HG02973 (cell line): ENCODE measurements around the gene PAPOLA.
"Not testable (repeated sequence)": the region's sequence is repeated elsewhere in the genome, so short reads cannot be mapped to it uniquely, and the experiment has no call there.

ENCODE experiments used
- ATAC-seq: cut with Tn5 transposase; IDR thresholded peaks from one replicate; pipeline ENCODE4 v1.9.1; 2021; ENCODE audit warnings: moderate library complexity; ENCODE audit not compliant: unreplicated experiment

The PAPOLA gene

GRCh38 chr14:96502621-96503305 is 581 bp downstream of the PAPOLA start:
- peak; percentile 35 for ATAC-seq

DNA sequence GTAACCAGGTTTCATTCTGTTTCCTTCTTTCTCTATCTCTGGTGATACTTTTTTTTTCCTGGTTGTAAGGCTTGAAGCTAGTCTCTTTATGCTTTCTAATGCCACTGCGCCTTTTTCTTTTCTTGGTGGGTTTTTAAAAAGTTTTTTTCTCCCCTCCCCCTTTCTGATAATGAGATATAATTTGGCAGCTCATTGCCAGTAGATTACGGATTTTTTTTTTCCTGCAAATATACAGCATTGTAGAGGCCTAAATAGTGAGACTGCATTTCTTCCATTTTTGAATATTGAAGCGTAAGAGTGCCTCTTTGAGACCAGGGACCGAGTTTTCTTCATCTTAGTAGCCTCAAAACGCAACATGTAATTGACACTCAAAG is 1.1 kb downstream of the PAPOLA start:
- ATAC-seq, result no peak

DNA sequence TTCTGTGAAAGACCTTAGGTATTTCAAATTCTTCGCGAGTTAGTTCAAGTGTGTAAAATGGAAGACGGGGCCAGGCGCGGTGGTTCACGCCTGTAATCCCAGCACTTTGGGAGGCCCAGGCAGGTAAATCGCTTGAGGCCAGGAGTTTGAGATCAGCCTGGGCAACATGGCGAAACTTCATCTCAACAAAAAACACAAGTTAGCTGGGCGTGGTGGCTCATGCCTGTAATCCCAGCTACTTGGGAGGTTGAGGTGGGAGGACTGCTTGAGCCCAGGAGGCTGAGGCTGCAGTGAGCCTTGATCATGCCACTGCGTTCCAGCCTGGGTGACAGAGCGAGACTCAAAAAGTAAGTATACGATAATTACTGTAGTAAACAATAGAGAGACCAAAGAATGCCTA is 2.2 kb downstream of the PAPOLA start:
- ATAC-seq, result not testable (repeated sequence)

- ATAC-seq, result no peak
Observed at GRCh38 chr14:96507723-96508122, 5.5 kb downstream of the PAPOLA start.

GRCh38 chr14:96508900-96509299 is 6.7 kb downstream of the PAPOLA start:
- ATAC-seq, result no peak

GRCh38 chr14:96509457-96510090 is 7.4 kb downstream of the PAPOLA start:
- no peak for ATAC-seq

GRCh38 chr14:96511146-96511545 is 9.0 kb downstream of the PAPOLA start:
- ATAC-seq, result no peak

DNA sequence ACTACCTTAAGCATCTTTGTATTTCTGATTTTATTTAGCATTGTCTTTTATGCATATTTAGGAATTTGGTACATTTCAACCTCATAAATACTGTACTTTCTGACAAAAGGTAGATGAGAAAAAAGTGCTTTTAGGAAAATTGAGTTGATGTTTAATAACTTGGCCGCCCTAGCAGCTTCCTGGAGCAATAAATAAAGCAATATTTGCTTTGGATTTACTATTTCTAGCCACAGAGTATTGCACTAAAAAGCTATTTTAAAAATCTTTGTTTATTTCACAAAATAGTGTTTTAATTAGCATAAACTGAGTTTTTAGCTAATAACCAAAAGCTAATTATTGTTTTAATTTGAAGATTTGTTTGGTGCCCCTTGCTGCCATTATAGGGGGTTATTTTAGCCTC is 9.5 kb downstream of the PAPOLA start:
- ATAC-seq, result no peak

DNA sequence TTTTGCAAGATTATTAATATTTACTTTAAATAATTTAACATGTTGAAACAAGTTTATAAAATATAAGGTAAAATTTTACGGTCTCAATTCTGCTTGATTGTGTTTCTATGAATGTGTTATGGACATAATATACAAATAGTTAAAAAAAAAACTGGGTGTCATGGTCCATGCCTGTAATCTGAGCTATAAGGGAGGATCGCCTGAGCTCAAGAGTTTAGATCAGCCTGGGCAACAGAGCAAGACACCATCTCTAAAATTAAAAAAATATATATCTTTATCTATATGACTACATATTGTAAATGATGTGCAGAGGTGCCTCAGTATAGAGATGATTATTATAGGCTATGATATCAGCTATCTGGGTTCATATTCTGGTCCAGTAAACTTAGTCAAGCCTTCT is 9.9 kb downstream of the PAPOLA start:
- no peak for ATAC-seq

DNA sequence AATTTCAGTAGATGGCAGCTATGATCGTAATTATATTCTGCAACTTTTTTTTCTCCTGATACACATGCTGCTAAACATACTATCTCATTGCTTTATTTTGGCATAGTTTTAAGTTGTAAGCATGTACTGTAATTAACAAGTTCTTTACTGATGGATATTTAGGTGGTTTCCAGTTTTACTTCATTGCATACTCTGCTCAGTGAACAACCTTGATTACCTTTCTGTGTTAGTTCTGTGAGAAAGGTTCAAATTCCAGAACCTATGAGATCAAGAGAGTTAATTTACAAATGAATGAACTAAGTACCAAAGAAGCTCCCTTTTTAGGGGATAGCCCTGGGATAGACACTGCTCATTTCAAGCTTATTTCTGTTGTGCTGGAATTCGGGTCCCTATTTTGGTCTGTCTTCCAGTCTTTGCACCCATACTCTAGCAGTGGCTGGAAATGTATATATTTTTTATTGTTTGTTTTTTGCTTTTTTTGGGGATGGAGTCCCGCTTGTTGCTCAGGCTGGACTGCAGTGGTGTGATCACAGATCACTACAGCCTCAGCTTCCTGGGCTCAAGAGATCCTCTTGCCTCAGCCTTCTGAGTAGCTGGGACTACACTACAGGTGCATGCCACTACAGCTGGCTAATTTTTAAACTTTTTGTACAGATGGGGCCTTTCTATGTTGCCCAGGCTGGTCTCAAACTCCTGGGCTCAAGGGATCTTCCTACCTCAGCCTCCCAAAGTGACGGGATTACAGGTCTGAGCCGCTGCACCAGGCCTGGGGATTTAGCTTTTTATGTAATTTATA is 10.6 kb downstream of the PAPOLA start:
- no peak for ATAC-seq

DNA sequence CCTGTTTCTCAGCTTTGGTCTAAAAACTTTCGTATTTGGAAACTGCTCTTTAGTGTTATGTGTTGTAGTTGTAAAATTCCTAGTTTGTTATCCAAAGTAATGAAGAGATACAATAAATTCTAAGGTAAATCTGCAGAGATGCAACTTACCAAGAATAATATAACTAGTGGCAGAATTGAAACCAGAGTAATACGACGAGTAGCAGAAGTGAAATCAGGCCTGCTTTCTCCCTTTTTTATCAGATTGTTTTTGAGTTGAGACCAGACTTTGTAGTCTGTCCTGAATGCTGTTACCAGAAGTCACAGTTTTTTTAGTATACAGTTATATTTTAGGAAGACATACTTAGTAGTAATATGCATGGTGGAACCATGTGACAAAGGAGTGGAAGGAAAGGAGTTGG is 12.5 kb downstream of the PAPOLA start:
- no peak for ATAC-seq

DNA sequence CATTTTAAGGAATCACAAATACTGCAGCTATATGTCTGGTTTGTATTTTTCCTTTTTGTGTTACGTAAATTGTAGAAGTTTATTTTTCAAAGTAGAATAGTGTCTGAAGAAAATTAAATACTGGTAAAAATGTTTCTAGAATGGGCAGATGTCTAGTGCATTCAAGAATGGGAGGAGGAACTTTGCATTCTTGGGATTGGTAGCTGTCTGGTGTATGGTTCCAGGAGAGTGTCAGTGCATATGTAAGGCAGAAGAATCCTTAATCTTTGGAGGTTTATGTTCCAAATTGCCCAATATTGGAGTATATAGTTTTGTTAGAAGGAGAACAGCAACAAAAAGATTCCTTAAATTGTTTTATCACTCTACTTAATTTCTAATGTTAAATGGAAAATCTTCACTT is 13.5 kb downstream of the PAPOLA start:
- ATAC-seq, result no peak

- ATAC-seq, result no peak
Observed at GRCh38 chr14:96516351-96516750, 14.2 kb downstream of the PAPOLA start.

DNA sequence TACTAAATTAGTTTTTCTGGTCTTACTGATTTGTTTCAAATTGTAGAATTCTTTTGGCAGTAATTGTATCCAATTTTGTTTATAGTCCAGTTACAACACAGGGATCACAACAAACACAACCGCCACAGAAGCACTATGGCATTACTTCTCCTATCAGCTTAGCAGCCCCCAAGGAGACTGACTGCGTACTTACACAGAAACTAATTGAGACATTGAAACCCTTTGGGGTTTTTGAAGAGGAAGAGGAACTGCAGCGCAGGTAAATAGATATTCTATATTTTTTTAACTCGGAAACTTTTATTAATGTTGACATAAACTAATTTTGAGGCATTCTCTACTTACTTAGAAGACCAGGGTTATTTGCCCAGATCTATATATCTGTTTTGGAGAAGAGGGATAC is 17.8 kb downstream of the PAPOLA start:
- peak; percentile 51 for ATAC-seq

DNA sequence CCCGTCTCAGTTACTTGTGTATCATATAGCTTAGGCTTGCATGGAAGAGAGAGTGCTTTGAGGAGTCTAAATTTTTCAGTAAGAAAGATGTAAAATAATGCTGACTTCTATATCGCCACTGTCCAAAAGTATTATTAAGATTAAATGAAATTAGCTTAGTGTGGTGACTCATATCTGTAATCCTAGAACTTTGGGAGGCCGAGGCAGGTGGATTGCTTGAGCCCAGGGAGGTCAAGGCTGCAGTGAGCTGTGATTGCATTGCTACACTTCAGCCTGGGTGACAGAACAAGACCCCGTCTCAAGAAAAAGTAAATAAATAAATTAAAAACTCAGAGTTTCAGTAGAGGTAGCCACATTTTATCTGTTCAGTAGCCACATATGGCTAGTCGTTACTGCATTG is 23.3 kb downstream of the PAPOLA start:
- ATAC-seq, result no peak

GRCh38 chr14:96532632-96533031 is 30.4 kb downstream of the PAPOLA start:
- no peak for ATAC-seq

GRCh38 chr14:96536807-96537206 is 34.6 kb downstream of the PAPOLA start:
- ATAC-seq, result no peak

DNA sequence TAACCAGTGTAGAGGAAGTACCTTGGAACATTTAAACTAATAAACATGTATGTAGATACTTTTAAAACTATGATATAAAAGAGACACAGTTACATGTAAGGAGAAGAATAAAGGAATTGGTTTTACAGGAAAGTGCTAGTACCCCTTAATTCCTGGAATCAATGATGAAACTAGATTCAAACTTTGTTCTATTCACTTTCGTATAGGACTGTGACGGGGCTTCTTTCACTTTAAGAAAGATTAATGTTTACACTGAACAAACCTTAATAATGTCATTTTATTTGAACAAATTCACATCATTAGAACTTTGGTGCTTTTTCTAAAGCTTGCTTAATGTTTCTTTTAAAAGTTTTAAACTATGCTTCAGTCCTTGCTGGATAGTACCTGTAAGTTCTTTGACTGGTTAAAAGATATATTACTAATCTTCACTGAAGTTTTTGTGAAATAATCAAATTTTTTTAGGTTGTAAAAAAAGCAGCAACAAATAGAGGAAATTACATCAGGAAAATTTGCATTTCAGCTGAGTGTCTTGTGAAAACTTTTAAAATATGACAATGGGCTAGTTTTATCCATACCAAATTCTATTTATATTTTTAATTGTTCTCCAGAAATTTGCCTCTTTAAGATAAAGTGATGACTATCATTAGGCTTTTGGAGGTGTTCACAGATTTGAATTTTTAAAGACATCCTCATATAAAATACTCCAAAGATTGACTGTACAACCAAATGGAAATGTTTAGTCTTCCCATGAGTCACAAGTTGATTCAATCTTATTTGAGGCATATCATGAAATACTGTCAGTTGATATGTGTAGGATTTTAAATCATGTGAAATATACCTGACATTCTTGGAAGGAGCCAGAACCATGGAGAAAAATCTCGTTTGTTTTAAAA is 36.2 kb downstream of the PAPOLA start:
- ATAC-seq, result no peak

- ATAC-seq, result no peak
Observed at GRCh38 chr14:96538990-96539317, 36.8 kb downstream of the PAPOLA start.

- no peak for ATAC-seq
Observed at GRCh38 chr14:96554315-96554910, 52.2 kb downstream of the PAPOLA start.

GRCh38 chr14:96559571-96559970 is 57.4 kb downstream of the PAPOLA start:
- no peak for ATAC-seq
